ENCODE results near the gene INAVA.
"Not testable (repeated sequence)": the region's sequence is repeated elsewhere in the genome, so short reads cannot be mapped to it uniquely, and the experiment has no call there.

INAVA gene

DNA sequence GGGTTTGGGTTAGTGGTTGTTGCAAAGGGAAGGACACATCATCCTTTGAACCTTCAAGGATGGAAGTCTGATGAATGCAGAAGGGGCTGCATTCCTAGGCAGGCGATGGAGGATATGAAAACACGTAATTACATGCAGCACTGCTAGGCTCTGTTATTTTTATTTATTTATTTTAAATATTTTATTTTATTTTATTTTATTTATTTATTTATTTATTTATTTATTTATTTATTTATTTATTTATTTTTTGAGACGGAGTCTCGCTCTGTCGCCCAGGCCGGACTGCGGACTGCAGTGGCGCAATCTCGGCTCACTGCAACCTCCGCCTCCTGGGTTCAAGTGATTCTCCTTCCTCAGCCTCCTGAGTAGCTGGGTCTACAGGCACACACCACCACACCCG lies 69.2 kb downstream of the INAVA start:
- not testable (repeated sequence) for DNase-seq (ENCODE audit: low read depth)
